HG03565 (cell line): ENCODE data around the gene PCDHGC5.

Experiments used
- ATAC-seq: cut with Tn5 transposase; IDR thresholded peaks from one replicate; pipeline ENCODE4 v1.9.1; 2021; ENCODE audit warnings: mild to moderate bottlenecking, moderate library complexity; ENCODE audit not compliant: unreplicated experiment

The PCDHGC5 gene

DNA sequence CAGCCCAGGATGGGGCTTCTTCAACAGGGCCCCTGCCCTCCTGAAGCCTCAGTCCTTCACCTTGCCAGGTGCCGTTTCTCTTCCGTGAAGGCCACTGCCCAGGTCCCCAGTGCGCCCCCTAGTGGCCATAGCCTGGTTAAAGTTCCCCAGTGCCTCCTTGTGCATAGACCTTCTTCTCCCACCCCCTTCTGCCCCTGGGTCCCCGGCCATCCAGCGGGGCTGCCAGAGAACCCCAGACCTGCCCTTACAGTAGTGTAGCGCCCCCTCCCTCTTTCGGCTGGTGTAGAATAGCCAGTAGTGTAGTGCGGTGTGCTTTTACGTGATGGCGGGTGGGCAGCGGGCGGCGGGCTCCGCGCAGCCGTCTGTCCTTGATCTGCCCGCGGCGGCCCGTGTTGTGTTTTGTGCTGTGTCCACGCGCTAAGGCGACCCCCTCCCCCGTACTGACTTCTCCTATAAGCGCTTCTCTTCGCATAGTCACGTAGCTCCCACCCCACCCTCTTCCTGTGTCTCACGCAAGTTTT is 23.6 kb downstream of the PCDHGC5 start:
- ATAC-seq: no peak

DNA sequence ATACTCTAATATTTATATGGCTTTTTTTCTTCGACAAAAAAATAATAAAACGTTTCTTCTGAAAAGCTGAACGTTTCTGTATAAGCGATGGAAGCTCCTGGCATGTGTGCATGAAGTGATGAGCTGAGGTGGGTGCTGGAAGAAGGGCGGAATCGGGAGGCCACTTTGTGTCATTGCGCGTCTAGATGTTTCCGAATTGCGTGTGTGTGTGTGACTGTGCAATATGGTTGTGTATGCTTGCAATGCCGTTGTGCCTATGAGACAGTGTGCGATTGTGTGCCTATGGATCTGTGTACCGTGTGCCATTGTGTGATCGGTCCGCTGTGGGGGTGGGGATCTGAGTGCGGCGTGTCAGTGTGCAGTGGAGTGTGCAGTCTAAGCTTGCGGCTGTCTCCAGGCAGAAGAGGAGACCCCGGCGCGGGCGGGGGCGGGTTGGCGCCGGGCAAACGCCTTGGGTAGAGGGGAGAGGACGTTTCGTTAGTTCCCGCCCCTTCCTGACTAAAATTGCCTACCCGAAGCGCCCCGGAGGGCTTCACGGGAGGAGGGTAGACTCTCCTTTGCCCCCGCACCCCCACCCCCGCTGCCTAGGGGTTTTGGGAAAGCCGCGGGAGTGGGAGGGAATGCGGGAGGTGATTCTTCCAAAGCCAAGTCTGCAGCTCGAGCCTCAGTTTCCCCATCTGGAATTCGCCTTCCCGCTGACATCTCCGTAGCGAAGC is 24.2 kb downstream of the PCDHGC5 start:
- ATAC-seq: no peak

DNA sequence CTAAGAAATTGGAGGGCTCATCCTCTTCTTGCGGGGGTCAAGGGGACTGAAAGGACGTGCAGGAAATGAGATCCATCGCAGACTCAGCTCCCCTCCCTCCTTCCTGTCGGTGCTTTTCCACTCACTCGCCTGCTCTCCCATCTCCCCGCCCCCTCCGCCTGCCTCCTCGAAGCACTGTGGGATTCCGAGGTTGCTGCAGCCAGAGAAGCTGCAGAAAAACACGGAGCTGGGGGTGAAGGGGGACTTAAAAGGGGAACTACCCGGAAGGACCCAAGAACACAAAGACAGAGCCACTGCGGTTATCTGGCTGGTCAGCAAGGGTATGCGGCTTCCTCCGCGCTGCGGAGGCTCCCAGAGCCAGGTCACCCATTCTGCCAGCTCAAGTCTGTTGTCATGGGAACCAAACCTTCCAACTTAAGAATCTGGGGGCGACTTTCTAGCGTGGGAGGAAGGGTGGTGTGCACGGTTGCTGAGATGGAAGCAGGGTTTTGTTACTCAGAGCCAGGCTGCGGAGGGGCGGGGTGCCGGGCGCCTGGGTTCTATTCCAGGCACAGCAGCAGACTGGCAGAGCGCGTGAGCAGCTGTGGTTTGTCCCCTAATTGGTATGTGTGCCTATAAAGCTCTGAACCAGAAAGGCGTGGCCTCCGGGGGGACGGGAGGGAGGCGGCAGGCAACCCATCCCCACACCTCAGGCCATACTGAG is 24.9 kb downstream of the PCDHGC5 start:
- peak; percentile 30 for ATAC-seq

DNA sequence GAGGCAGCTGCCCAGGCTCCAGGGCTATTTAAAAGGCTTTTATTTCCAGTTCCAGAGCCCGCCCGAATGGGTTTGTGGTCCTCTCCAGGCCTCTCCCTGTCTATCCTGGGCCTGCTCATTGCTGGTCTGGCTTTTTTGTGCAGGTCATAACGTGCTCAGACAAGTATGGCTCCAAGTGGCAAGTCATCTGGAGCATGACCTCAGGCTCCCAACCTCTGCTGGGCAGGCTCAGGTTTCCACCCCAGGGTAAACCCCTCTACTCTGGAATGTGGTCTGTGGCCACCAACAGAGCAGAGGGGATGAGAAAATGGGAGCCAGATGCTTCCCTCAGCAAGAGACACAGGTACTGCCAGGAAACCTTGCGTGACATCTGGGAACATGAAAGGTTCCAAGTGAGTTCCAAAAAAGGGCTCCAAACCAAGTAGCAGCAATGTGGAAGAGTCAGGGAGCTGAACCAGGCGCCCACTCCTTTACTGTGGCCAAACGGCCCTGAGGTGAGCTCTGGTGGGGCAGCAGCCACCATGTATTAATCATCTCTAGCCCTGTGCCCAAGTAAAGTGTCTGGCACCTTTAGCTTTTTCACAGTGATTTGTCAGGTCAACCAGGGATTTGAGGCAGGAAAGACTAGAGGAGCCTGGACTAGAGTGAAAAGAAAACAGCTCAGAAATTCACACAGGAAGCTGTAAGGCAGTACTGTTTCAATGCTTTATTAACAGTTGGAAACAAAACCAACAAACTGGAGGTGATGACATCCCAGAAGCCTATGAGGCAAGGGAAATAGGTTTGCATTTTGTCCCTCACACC is 25.7 kb downstream of the PCDHGC5 start:
- peak; percentile 14 for ATAC-seq

DNA sequence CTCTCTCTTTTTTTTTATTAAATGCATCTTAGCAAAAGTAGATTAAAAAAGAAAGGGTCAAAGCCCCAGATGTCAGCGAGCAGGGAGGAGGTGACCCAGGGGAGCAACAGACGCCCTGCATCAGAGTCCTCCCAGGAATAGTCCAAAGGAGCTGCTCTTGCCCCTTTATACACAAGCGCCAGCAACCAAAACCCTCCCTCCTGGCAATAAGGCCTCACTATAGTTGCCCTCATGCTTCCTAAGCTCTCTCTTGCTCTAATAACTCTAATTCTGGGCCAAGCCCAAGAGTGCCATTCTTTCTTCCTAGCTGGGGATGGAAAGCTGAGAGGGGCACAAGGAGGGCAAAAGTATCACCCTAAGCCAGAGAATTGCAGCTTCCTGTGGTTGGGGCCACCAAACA is 26.3 kb downstream of the PCDHGC5 start:
- ATAC-seq: no peak

DNA sequence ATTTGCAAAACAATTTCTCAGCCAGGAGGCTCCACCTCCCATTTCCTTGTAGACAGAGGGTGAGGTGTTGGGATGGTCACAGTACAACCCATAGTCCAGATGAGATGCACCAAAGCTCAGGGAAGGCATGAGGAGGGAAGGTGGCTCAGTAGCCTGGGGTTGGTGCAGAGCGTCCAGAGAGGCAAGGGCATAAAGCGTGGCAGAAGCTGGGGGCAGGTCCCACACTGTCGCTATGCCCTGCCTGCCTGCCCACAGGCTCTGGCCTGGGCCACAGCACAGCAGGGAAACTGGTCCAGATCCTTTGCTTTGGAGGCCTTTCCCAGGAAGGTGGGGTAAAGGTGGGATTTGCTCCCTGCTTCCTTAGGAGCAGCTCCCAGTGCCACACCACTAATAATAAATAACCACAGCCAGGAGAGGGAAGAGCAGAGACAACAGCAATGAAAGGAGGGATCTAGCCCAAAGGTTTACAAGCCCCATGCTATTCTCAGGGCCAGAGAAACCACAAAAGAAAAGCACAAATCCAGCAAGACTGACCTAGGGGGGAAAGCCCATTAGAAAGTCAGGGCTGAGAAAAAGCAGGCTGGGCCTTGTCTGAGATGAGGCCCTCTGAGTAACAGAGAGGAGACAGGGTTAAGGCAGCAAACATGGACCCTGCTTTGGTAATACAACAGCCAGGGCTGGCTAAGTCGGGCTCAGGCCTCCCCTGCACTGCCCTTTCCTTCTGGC is 27.2 kb downstream of the PCDHGC5 start:
- ATAC-seq: no peak

DNA sequence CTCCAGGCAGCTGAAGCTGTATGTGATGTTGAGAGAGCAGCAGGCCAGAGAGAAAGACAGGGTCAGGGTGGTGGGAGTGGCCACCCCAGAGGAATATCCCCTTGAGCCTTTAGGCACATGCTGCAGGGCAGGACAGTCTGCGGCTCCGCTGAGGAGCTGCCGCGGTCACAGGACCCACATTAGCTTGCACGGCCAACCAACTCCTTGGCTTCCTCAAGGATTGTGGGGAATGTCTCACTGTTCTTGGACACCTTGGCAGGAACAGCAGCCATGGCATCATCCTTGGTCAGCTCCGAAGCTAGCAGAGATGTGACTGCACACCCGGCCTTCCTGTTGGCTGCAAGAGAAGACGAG is 27.8 kb downstream of the PCDHGC5 start:
- no peak for ATAC-seq

DNA sequence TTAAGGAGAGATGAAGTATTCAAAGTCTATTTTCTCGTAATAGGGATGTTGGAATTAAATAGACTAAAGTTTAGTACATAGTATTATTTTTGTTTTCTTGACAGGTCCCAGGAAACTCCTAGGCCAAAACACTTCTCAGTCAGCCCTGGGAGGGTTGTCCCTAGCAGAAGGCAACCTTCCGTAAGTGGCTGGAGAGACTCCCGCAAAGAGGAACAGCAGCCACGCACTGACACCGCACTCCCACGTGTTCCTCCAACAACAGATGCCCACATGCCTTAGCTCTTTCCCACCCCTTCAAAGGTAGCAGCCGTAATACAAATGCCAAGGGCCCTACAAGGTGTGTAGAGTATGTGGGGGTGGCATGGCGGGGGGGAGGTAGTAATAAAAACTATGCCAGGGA is 28.4 kb downstream of the PCDHGC5 start:
- ATAC-seq: no peak

DNA sequence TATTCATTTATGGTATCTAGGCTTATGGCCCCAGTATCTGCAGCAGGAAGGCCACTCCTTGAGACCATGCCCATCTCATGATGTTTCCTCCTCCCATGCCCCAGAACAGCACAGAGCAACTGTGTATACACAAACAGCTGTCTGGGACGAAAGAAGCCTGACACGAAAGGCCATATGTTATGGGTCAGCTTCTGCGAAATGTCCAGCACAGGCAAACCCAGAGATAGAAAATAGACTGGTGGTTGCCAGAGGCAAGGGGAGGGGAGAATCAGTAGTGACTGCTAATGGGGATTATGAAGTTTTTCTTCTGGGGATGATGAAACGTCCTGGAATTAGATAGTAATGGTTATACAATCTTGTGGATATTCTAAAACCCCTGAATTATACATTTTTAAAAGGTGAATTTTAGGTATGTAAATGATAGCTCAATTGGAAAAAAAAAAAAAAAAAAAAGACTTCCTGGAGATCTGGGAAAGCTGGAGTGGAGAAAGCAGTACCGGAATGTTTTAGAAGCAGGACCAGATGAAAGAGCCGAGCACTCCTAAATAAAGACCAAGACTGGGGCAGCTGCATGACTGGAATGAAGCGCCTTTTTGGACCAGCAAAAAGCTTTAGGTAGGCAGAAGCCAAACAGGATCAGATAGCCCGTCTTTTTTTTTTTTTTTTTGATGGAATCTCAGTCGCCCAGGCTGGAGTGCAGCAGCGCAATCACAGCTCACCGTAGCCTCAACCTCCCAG is 29.2 kb downstream of the PCDHGC5 start:
- ATAC-seq: no peak

DNA sequence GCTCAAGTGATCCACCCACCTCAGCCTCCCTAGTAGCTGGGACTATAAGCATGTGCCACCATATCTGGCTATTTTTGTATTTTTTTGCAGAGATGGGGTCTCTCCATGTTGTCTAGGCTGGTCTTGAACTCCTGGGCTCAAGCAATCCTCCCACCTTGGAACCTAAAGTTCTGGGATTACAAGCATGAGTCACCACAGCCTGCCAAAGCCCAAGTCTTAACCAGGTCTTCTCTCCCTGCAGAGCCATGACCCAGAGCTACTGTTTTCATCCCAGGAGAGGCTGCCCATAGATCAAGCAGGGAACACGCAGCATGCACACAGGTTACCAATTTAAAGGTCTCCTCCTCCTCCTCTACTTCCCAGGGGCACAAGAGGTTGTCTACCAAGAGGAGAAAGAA is 29.7 kb downstream of the PCDHGC5 start:
- no peak for ATAC-seq

DNA sequence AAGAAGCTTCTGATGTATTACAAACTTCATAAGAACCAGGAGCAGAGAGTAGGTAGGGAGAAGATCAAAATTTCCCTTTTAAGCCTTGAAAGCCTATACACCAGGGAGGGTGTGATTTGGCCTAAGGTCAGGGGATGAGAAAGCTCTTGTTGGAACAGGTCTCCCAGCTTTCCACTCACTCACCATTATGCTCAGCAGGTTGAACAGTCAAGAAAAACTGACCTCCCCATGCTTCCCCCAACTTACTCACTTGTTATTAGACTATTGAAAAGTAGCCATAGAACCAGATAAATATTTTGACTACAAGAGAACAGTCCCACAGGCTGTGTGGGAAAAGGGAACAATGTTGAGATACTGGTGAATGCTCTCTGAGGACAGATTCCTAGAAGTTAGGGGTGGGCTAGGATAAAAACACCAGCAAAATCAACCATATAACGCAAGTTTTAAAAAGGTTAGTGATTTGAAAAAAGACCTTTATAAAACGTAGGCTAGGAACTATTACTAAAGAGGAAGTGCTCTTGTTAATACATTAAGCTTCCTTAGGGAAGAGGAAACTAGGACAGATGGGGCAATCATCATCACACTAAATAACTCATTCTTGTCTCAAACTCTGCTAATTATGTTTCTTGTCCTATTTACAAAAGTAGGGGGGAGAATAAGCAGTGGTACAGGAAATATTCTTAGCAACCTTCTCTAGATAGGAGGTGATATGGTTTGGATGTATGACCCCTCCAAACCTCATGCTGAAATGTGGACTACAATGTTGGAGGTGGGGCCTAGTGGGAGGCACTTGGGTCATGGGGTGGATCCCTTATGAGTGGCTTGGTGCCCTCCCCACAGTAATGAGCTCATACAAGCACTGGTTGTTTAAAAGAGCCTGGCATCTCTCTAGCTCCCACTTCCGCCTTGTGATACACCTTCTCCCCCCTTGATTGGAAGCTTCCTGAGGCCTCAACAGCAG is 31.0 kb downstream of the PCDHGC5 start:
- ATAC-seq: no peak

DNA sequence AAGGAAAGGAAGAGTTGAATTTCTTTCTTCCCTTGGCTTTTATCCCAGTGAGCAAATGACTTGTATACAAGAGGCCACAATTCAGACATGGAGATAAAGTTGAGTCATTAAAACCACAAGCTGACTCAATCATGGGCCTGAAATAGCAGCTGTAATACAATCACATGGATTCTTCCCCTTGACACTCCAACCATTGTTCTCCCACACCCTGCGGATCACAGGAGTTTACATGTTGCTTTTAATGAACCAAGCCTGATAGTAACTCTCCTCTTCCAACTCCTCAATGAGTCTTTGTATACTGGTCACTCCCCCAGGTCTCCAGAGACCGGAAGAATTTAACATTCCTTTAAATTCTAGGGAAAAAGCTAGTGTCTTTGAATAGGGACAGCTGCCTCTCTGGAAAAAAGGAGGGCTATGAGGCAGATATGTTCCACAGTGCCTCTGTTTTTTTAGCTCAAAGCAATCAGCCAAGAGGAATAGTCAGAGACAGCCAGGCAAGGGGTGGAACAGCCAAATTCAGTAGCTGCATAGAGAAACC is 32.4 kb downstream of the PCDHGC5 start:
- no peak for ATAC-seq

DNA sequence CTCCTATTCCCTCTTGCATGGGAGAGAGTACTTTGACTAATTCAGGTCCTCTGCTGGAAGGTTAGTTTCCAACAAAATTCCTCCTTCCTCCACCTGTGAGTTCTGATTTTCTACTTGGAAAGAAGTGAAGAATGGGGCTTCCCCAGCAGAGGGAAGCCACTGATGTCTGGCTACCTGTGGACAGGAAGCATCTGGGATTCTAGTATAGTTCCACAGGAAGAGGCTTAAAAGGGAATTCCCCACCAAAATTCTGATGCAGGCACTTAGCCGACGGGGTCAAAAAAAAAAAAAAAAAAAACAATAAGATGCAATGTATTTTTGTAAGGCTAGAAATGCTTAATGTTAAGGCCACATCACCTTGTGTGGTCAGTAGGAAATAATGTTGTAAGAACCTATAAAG is 33.4 kb downstream of the PCDHGC5 start:
- ATAC-seq: no peak

DNA sequence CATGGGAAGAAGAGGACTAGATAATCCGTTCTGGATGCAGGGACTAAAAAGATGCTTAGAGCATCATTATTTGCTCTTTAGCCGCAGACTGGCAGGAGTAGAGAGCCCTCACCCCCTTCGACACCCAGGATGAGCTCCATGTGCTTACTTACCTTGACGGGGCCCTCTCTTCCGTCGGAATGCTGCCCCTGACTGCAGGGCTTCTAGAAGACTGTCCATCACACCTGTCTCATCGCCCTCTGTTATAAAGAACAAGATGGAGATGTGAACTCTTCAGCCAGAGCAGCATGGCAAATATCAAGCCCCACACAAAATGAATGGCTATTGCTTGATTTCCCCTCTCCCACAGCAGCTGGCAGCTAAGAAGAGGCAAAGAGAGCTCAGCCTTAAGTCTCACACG is 35.1 kb downstream of the PCDHGC5 start:
- ATAC-seq: no peak

DNA sequence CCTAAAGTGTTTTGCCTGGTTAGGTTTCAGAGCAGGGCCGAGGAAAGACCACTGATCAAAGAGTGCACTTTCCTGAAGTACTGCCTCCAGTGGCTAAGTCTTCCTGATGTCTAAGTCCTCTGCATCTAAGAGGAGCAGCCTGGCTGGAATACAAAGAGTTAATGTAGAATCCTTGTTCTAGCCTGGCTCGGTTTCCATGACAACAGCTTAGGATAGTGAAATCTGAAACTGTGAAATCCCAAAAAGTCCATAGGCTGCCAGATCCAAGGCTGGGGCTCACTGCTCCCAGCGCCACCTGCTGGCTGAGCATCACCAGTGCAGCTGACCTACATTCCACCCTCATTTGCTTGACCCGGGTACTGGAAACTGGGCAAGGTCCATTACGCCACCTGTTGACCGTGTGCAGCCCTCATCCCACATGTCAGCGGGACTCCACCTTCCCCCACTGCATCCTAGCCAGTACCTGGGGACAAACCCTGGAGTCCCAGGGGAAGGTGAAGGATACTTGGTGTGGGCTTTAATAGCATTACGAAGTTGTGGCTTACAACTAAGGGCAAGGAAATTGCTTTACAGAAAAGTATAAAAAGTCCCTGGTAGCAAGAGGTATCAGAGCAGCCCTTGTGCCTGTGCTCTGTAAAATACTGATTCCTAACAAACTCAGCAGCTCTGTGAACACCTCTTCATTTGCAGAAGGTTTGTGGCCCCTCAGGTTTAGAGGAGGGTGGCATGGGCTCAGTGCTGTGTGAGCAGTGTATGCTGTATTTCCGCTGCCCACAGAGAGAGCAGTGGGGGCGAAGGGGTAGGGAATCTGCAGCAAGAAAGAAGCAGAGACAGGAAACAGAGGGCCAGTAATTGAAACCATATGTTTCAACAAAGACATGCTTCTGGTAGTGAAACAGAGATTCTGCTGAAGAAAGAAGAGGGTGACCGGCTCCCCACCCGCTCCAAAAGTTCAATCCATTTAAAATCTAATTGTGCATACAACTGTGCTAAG is 36.0 kb downstream of the PCDHGC5 start:
- ATAC-seq: peak; percentile 63

DNA sequence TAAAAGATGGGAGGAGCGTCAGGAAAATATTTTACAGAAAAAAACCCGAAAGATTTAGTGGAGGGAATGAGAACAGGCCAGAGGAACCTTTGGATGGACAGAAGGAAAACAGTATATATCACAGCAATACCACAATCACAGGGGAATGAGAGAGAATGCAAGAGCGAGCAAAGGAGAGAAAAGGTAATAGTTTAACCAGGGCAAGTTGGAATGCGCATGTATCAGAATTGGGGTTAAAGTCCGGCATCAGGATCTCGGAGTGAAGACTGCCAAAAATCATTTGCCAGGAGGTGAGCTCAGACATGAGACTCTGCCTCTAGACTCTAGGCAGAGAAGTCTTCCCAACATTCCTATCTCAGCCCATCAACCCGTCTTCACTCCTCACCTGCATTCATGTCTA is 36.8 kb downstream of the PCDHGC5 start:
- ATAC-seq: no peak

DNA sequence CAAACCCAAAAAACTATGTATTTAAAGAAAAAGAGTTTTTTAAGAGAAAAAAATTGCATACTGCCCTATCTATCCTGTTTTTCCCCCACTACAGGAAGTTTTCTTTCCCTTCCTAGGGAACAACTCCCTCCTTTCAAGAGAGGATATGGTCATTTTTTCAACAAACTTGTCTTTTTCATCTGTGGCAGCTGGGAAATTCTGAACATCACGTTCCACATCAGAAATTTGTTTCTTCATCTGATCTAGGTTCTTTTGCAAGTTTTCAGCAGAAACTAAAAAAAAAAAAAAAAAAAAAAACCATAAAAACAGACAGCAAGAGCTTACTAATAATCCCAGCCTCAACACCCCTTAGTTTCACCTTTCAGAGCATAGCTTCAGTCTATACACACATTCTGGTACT is 38.5 kb downstream of the PCDHGC5 start:
- ATAC-seq: no peak
